GM12891 (cell line): ENCODE results near the gene TSPAN18.

Experiments
- POLR2A ChIP-seq: IDR thresholded peaks from 2 replicates; pipeline ENCODE4 v1.6.1; 2011; ENCODE audit warnings: low read depth, low read length, control low read depth
- POLR2AphosphoS5 ChIP-seq: IDR thresholded peaks from 2 replicates; pipeline ENCODE4 v1.6.1; 2011; ENCODE audit warnings: low read depth, low read length, control low read depth
- POU2F2 ChIP-seq: IDR thresholded peaks from 2 replicates; pipeline ENCODE4 v1.6.1; 2011; ENCODE audit warnings: low read depth, mild to moderate bottlenecking, control low read depth, low read length, moderate library complexity
- TAF1 ChIP-seq: IDR thresholded peaks from 2 replicates; pipeline ENCODE4 v1.6.1; 2011; ENCODE audit warnings: low read depth, low read length, control low read depth

DNA sequence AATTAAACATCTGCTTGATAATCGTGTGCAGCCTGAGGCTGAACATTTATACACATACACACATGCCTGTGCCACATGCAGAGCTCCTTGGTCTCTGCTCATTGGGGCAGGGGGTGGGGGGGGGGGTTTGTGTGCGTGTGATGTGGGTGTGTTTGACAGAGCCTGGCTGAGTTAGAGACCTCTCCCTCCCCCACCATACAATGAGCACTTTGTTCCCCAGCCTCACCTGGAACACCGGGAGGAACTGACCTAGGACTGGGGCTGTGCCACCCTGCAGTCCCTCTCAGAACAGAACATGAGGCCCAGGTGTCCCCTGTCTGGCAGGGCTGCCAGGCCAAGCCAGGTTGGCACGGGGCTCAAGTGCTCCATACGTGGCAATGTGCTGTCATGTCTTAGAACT, 127.3 kb downstream of the TSPAN18 start:
- TF ChIP-seq POLR2AphosphoS5 (no peak), POLR2A (no peak), TAF1 (no peak), POU2F2 (no peak)
